Choroid plexus epithelial cell (primary cell): ENCODE results near the gene TCF12.

Source experiments
- DNase-seq: peaks from one replicate; pipeline ENCODE4 v3.0.0-alpha.2; 2010; ENCODE audit warnings: low read depth
- H3K4me3 ChIP-seq: 2 replicates; pipeline ENCODE4 v1.5.1; 2011; ENCODE audit warnings: low read depth, mild to moderate bottlenecking, control low read depth, low read length, moderate library complexity
- CTCF ChIP-seq: conservative IDR thresholded peaks from 2 replicates; pipeline ENCODE4 v1.5.1; 2011; ENCODE audit warnings: low read depth, mild to moderate bottlenecking, control low read depth, inconsistent platforms, low read length, moderate library complexity

Gene TCF12

GRCh38 chr15:56969265-56969895 is 50.9 kb downstream of the TCF12 start:
- DNase-seq, result no peak
- no peak for TF ChIP-seq CTCF
- no peak overlapping the region for H3K4me3 ChIP-seq

GRCh38 chr15:56971571-56971970 is 53.1 kb downstream of the TCF12 start:
- DNase-seq, result peak; percentile 43
- no peak overlapping the region for H3K4me3 ChIP-seq
- TF ChIP-seq CTCF, result no peak

DNA sequence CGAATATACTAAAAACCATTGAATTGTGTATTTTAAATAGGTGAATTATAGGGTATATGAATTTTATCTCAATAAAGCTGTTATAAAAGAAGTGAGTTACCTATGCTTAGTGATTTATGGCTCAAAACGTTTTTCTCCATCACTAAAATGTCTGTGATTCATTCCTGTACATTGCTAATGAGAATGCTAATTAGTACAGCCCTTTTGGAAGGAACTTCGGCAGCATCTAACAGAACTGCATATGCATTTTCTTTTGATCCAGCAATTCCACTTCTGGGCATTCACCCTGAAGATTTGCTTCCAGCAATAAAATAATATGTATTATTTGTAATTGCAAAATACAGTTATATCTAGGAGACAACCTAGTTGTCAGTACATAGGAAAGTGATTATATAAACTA is 53.6 kb downstream of the TCF12 start:
- no peak for DNase-seq
- no peak for TF ChIP-seq CTCF
- no peak overlapping the region for H3K4me3 ChIP-seq

GRCh38 chr15:56972426-56972825 is 54.0 kb downstream of the TCF12 start:
- no peak overlapping the region for H3K4me3 ChIP-seq
- TF ChIP-seq CTCF, result no peak
- no peak for DNase-seq

GRCh38 chr15:56973463-56973862 is 55.0 kb downstream of the TCF12 start:
- TF ChIP-seq CTCF, result no peak
- no peak overlapping the region for H3K4me3 ChIP-seq
- DNase-seq, result no peak

DNA sequence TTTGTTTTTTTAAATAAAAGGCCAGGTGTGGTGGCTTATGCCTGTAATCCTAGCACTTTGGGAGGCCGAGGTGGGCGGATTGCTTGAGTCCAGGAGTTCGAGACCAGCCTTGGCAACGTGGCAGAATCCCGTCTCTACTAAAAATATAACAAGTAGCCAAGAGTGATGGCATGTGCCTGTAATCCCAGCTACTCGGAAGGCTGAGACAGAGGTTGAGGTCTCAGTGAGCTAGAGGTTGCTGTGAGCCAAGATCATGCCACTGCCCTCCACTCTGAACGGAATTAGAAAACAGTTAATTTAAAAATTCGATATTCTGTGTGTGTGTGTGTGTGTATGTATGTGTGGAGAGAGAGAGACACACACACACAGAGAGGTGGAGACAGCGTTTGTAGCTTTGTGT is 58.8 kb downstream of the TCF12 start:
- TF ChIP-seq CTCF, result no peak

DNA sequence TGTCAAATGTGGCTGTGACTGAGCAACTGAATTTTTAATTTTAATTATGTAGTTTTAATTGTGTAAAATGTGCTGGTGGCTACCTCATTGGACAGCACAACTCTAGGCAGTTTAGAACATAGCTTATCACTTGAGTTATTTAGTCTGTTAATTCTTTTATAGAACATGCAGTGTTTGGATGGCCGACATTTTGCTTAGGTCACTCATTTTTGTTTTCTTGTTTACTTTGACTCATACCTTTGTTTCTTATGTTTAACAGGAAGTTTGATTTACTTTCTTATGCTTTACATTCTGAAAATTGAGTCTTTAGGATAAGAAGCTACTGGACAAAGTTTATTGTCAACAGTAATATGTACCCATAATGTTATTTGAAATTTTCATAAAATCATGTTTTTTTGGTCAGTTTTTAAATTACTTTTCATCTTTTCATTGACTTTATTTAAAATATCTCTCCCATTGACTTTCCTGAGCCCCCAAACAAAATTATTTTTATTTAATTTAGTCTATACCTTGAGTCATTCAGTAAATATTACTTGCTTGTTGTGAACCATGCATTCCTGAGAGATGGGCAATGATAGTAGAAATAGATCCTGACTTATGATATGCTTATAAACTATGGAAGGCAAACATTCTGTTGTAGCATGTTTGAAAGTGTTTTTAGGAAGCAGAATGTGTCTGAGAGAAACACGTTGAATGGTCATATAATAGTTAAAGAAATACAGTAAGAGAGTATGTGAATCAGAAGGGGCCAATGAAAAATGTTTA is 60.6 kb downstream of the TCF12 start:
- H3K4me3 ChIP-seq, result no peak overlapping the region
- DNase-seq, result peak; percentile 71
- no peak for TF ChIP-seq CTCF

More for the DNA sequence above, 58.8 kb downstream of the TCF12 start:
- DNase-seq, result no peak
- no peak overlapping the region for H3K4me3 ChIP-seq
